Measurements from ENCODE around the gene CD5L. TPM values are rescaled to one million over a fixed set of nuclear protein-coding genes. Genes with fewer than 3 reads are reported as not detected.

CD5L gene
- total and polyA plus RNA-seq, 8 donors, result 0.23 to 2.2 (median 0.64) TPM; not detected in 5

- Histone ChIP-seq H3K27me3 (no peaks in the 10 kb centered on the region), H3K4me1 (no peaks in the 10 kb centered on the region), H3K4me3 (no peak overlapping the region), H3K9me3 (no peaks in the 10 kb centered on the region), H3K36me3 (no peaks in the 10 kb centered on the region), H3K27ac (no peak overlapping the region)
- ATAC-seq (no peak), DNase-seq (no peak)
- intact Hi-C loops (cut with DNase I), result no loop called here
- TF ChIP-seq, protein P1, sequence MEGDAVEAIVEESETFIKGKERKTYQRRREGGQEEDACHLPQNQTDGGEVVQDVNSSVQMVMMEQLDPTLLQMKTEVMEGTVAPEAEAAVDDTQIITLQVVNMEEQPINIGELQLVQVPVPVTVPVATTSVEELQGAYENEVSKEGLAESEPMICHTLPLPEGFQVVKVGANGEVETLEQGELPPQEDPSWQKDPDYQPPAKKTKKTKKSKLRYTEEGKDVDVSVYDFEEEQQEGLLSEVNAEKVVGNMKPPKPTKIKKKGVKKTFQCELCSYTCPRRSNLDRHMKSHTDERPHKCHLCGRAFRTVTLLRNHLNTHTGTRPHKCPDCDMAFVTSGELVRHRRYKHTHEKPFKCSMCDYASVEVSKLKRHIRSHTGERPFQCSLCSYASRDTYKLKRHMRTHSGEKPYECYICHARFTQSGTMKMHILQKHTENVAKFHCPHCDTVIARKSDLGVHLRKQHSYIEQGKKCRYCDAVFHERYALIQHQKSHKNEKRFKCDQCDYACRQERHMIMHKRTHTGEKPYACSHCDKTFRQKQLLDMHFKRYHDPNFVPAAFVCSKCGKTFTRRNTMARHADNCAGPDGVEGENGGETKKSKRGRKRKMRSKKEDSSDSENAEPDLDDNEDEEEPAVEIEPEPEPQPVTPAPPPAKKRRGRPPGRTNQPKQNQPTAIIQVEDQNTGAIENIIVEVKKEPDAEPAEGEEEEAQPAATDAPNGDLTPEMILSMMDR (IDR thresholded peaks at IDR 0.05), result no peak
Observed at GRCh38 chr1:157782931-157783330, 58.7 kb downstream of the CD5L start.

DNA sequence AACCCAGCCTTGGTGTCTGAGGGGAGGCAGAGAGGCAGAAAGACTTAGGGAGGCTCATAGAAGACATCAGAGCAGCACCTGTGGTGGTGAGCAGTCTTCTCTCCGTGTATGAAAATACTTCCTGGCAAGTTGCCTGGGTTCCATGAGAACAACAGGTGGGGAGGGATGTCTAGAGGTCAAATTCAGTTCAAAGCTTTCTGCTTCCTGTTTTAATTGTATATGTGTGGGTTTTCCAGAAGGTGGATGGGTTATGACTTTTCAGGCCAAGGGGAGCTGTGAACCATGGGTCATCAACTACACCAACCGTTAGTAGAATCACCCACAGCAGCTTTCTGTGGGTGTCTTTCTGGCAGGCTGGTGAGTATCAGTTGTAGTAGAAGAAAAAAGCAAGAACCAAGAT, 60.6 kb downstream of the CD5L start:
- Histone ChIP-seq H3K27me3 (no peaks in the 10 kb centered on the region), H3K36me3 (no peaks in the 10 kb centered on the region), H3K4me3 (no peak overlapping the region), H3K27ac (no peak overlapping the region), H3K9me3 (no peaks in the 10 kb centered on the region), H3K4me1 (no peaks in the 10 kb centered on the region)
- TF ChIP-seq, protein P1 (IDR thresholded peaks at IDR 0.05), result no peak
- intact Hi-C loops (cut with DNase I), result no loop called here
- DNase-seq (no peak), ATAC-seq (no peak)

Other genes starting within 250 kb of the CD5L start
- gene FCRL4, start 243.7 kb downstream of the CD5L start, total RNA-seq, result not detected
- gene FCRL4, start 243.7 kb downstream of the CD5L start, polyA plus RNA-seq (ENCODE audit: insufficient read length in 6 of 6), result not detected
- under 1 TPM; 0.58 to 0.84 TPM for gene FCRL3, start 141.0 kb downstream of the CD5L start, total RNA-seq
- under 1 TPM; 0.17 to 0.58 (median 0.41) TPM for gene FCRL3, start 141.0 kb downstream of the CD5L start, polyA plus RNA-seq (ENCODE audit: insufficient read length in 6 of 6)
- under 1 TPM; 0.26 to 0.99 TPM for gene FCRL2, start 64.7 kb downstream of the CD5L start, total RNA-seq
- under 1 TPM in 4 of 6 donors, not detected in 2; 0.08 to 0.15 (median 0.13) TPM for gene FCRL2, start 64.7 kb downstream of the CD5L start, polyA plus RNA-seq (ENCODE audit: insufficient read length in 6 of 6)
- 1 to 10 TPM in 1 of 2 donors, under 1 TPM in 1; 0.85 to 3.4 TPM for gene FCRL1, start 21.7 kb downstream of the CD5L start, total RNA-seq
- under 1 TPM; 0.14 to 0.31 (median 0.19) TPM for gene FCRL1, start 21.7 kb downstream of the CD5L start, polyA plus RNA-seq (ENCODE audit: insufficient read length in 6 of 6)
- 10 to 100 TPM; 54.2 to 56.7 TPM for gene KIRREL1, start 151.8 kb upstream of the CD5L start, total RNA-seq
- 10 to 100 TPM; 44.6 to 67.6 (median 56.5) TPM for gene KIRREL1, start 151.8 kb upstream of the CD5L start, polyA plus RNA-seq (ENCODE audit: insufficient read length in 6 of 6)